A549 (cell line): ENCODE measurements around the gene NUP42. TPM values are rescaled to one million over a fixed set of nuclear protein-coding genes. Genes with fewer than 3 reads are reported as not detected.
A peak's percentile ranks its signal among the peaks of the same experiment; 100 is the strongest.

Experiments used
- ATAC-seq, 2 experiments: fragments of 200-7000 bp in 1 of 2; fragments of >200 bp in 1 of 2; cut with Nextera tagmentation in 1 of 2; cut with Tn5 transposase in 1 of 2; 3 replicates each; pipeline versions ENCODE4 v1.8.0 to v1.9.1; 2018 to 2020; ENCODE audit warnings: mild to moderate bottlenecking in 1 of 2, moderate library complexity in 1 of 2
- CTCF ChIA-PET: fragments of 300-600 bp; sonication (Branson Sonifier 250); formaldehyde crosslinking; extraction: SDS; loops from one replicate; lab custom pipeline; 2021; ENCODE audit warnings: antibody characterized with exemption, inconsistent platforms; lab: Yijun Ruan, JAX
- POLR2A ChIA-PET: fragments of 350-600 bp; formaldehyde crosslinking; extraction: SDS; loops from one replicate; lab custom pipeline; 2021; ENCODE audit warnings: antibody characterized with exemption, inconsistent platforms; lab: Yijun Ruan, JAX
- DNase-seq, 2 experiments: peaks; one replicate each; pipeline versions ENCODE4 v3.0.0 to v3.0.0-alpha.2; 2011 to 2016; ENCODE audit warnings: low read depth in 1 of 2, low spot score in 1 of 2
- FAIRE-seq: peaks from 2 replicates; lab custom pipeline; 2011; peaks lifted over from hg19 to GRCh38; lab: Jason Lieb, UNC
- H3K27ac ChIP-seq, 2 experiments: fragments of >200 bp; sonication (Bioruptor Twin); formaldehyde crosslinking; 3 replicates each; pipeline ENCODE4 v1.5.1; 2016 to 2017
- H3K4me1 ChIP-seq: fragments of >200 bp; sonication (Bioruptor Twin); formaldehyde crosslinking; 3 replicates; pipeline ENCODE4 v1.6.1; 2016
- H3K4me2 ChIP-seq: fragments of >200 bp; sonication (Bioruptor Twin); formaldehyde crosslinking; 3 replicates; pipeline ENCODE4 v1.6.1; 2016
- H3K4me3 ChIP-seq: fragments of >200 bp; sonication (Bioruptor Twin); formaldehyde crosslinking; 3 replicates; pipeline ENCODE4 v1.5.1; 2016
- H3K9me3 ChIP-seq: fragments of >200 bp; sonication (Bioruptor Twin); formaldehyde crosslinking; 3 replicates; pipeline ENCODE4 v1.6.1; 2016
- ATOH8 ChIP-seq: fragments of 250-450 bp; sonication (Bioruptor Pico); IDR thresholded peaks from 2 replicates; pipeline ENCODE4 v1.5.0; 2020; ENCODE audit warnings: low read depth, mild to moderate bottlenecking, moderate library complexity
- BHLHE40 ChIP-seq: IDR thresholded peaks from 2 replicates; pipeline ENCODE4 v1.6.1; 2012; ENCODE audit warnings: low read depth, low read length, inconsistent platforms
- CTCF ChIP-seq: fragments of >200 bp; sonication (Bioruptor Twin); formaldehyde crosslinking; IDR thresholded peaks from 3 replicates; pipeline ENCODE4 v1.5.1; 2016
- EHF ChIP-seq: fragments of 250-450 bp; sonication (Bioruptor Pico); IDR thresholded peaks from 2 replicates; pipeline ENCODE4 v1.5.0; 2020; ENCODE audit warnings: mild to moderate bottlenecking
- EHMT2 ChIP-seq: fragments of 200-600 bp; sonication (generic); IDR thresholded peaks from 2 replicates; pipeline ENCODE4 v1.6.1; 2016; ENCODE audit warnings: antibody characterized with exemption, low read depth, mild to moderate bottlenecking, moderate library complexity
- FOSL2 ChIP-seq, 2 experiments: fragments of 450-650 bp in 1 of 2; fragments of >200 bp in 1 of 2; sonication (Bioruptor Twin) in 1 of 2; formaldehyde crosslinking; IDR thresholded peaks; 2 replicates each; pipeline versions ENCODE4 v1.5.0 to v1.6.1; 2016 to 2020; ENCODE audit warnings: mild to moderate bottlenecking in 1 of 2, moderate library complexity in 1 of 2
- HDAC2 ChIP-seq: fragments of 200-600 bp; sonication (generic); IDR thresholded peaks from 2 replicates; pipeline ENCODE4 v1.6.1; 2016
- HES2 ChIP-seq: fragments of >200 bp; sonication (Bioruptor Twin); formaldehyde crosslinking; IDR thresholded peaks from 2 replicates; pipeline ENCODE4 v1.6.1; 2016
- HEYL ChIP-seq: fragments of 250-450 bp; sonication (Bioruptor Pico); IDR thresholded peaks from 2 replicates; pipeline ENCODE4 v1.8.0; 2021; ENCODE audit warnings: mild to moderate bottlenecking, moderate library complexity
- KDM1A ChIP-seq: fragments of 200-600 bp; sonication (generic); IDR thresholded peaks from 2 replicates; pipeline ENCODE4 v1.6.1; 2016; ENCODE audit warnings: low read depth, mild to moderate bottlenecking
- MAFK ChIP-seq: fragments of 450-650 bp; IDR thresholded peaks from 2 replicates; pipeline ENCODE4 v1.6.1; 2014; ENCODE audit not compliant: partially characterized antibody
- MAX ChIP-seq: IDR thresholded peaks from 2 replicates; pipeline ENCODE4 v1.6.1; 2012
- MYC ChIP-seq: IDR thresholded peaks from 2 replicates; pipeline ENCODE4 v1.6.1; 2012; ENCODE audit warnings: mild to moderate bottlenecking, inconsistent platforms, low read length, improper control_type of control experiment, borderline replicate concordance
- NFE2L2 ChIP-seq: fragments of 150-350 bp; conservative IDR thresholded peaks from 2 replicates; pipeline ENCODE4 v1.6.1; 2014; ENCODE audit warnings: low read length
- NR3C1 ChIP-seq: fragments of >200 bp; sonication (Bioruptor Twin); formaldehyde crosslinking; IDR thresholded peaks from 3 replicates; pipeline ENCODE4 v1.6.1; 2017
- PBX3 ChIP-seq: IDR thresholded peaks from 2 replicates; pipeline ENCODE4 v1.6.1; 2012
- POLR2AphosphoS2 ChIP-seq: conservative IDR thresholded peaks from 2 replicates; pipeline ENCODE4 v1.6.1; 2012; ENCODE audit warnings: low read length, improper control_type of control experiment, inconsistent platforms
- RAD21 ChIP-seq, 2 experiments: fragments of >200 bp in 1 of 2; sonication (Bioruptor Twin) in 1 of 2; formaldehyde crosslinking in 1 of 2; IDR thresholded peaks in 1 of 2; conservative IDR thresholded peaks in 1 of 2; 2 replicates in 1 of 2; 3 replicates in 1 of 2; pipeline ENCODE4 v1.6.1; 2012 to 2018; ENCODE audit warnings: inconsistent platforms in 1 of 2
- RARB ChIP-seq: fragments of 250-450 bp; sonication (Bioruptor Pico); IDR thresholded peaks from 2 replicates; pipeline ENCODE4 v1.8.0; 2021; ENCODE audit warnings: mild to moderate bottlenecking, moderate library complexity
- RCOR1 ChIP-seq: fragments of 150-350 bp; IDR thresholded peaks from 2 replicates; pipeline ENCODE4 v1.6.1; 2014; ENCODE audit warnings: antibody characterized with exemption, low read length, low read depth
- USF2 ChIP-seq: fragments of 450-650 bp; IDR thresholded peaks from 2 replicates; pipeline ENCODE4 v1.6.1; 2014; ENCODE audit warnings: antibody characterized with exemption
- ZC3H11A ChIP-seq: fragments of 450-650 bp; IDR thresholded peaks from 2 replicates; pipeline ENCODE4 v1.6.1; 2014; ENCODE audit warnings: antibody characterized with exemption, mild to moderate bottlenecking
- ZFP36 ChIP-seq: fragments of 450-650 bp; IDR thresholded peaks from 2 replicates; pipeline ENCODE4 v1.6.1; 2014; ENCODE audit warnings: borderline replicate concordance; ENCODE audit not compliant: partially characterized antibody
- ZNF302 ChIP-seq: fragments of 250-450 bp; sonication (Bioruptor Pico); IDR thresholded peaks from 2 replicates; pipeline ENCODE4 v1.9.0; 2021; ENCODE audit warnings: inconsistent platforms, mild to moderate bottlenecking, moderate library complexity
- ZSCAN20 ChIP-seq: fragments of 250-450 bp; sonication (Bioruptor Pico); IDR thresholded peaks from 2 replicates; pipeline ENCODE4 v1.8.0; 2022; ENCODE audit warnings: mild to moderate bottlenecking, moderate library complexity
- WGBS: methylation state at CpG from one replicate; pipeline ENCODE4 v1.1.6; 2017; ENCODE audit errors: missing lambda C conversion rate; 5-methylcytosine and 5-hydroxymethylcytosine counted together
- polyA plus RNA-seq, 4 experiments: library from polyadenylated mRNA; depleted of rRNA in 3 of 4; stranded (reverse); fragments of >200 nt; fragmentation: RNase III in 1 of 4; extraction: RNeasy Plus Mini Kit Qiagen cat#74134 plus additional on column Dnase treatment in 1 of 4; gene quantifications; 2 replicates in 3 of 4; 3 replicates in 1 of 4; pipeline ENCODE4 v1.2.3, GENCODE V29; 2011 to 2017

Gene NUP42
- polyA plus RNA-seq, 2 of the 4 experiments (the other 2 are of a cell fraction) = 26.5 to 27.7 TPM

- Histone ChIP-seq H3K4me1 (no peaks in the 10 kb centered on the region), H3K27ac (no peak overlapping the region), H3K9me3 (no peaks in the 10 kb centered on the region), H3K4me2 (no peak overlapping the region), H3K4me3 (no peak overlapping the region)
- 61% methylated on average over 2 of the region's 2 CpGs for WGBS
- no peak for DNase-seq
- FAIRE-seq = no peak
- TF ChIP-seq MAFK (no peak), RCOR1 (no peak), ATOH8 (no peak), EHMT2 (no peak), MAX (no peak)
- ATAC-seq = 0 out of 6 replicates have a peak, but pooled peaks of 1 of the 2 experiments have one; percentile 41
- ChIA-PET POLR2A (no interaction called here), CTCF (interaction anchor here (1.4 kb wide), 1 partner anchor 15 kb away, joined by 3 read pairs; no protein-coding TSS in a partner anchor)
These were observed 25.2 kb downstream of the NUP42 start for GRCh38 chr7:23207021-23207420.

GRCh38 chr7:23207884-23208283, 26.0 kb downstream of the NUP42 start:
- 52% methylated on average over 3 of the region's 3 CpGs for WGBS
- H3K9me3 ChIP-seq = no peaks in the 10 kb centered on the region
- FAIRE-seq = no peak
- H3K4me1 ChIP-seq = no peaks in the 10 kb centered on the region
- no peak for ATAC-seq
- no peak for DNase-seq
- CTCF ChIA-PET = no interaction called here
- no peak overlapping the region for H3K27ac ChIP-seq
- TF ChIP-seq FOSL2 (IDR thresholded peaks at IDR 0.05) (no peak), FOSL2 (CRISPR knock-in tag; IDR thresholded peaks at IDR 0.05) (peak; percentile 26; the same call in 1 of the 2 replicates), HES2 (no peak)
- TF ChIP-seq, all 56 proteins: peak for 1
- POLR2A ChIA-PET = no interaction called here
- H3K4me2 ChIP-seq = no peak overlapping the region
- no peak overlapping the region for H3K4me3 ChIP-seq

GRCh38 chr7:23208316-23208715, 26.5 kb downstream of the NUP42 start:
- TF ChIP-seq HES2 = no peak
- TF ChIP-seq RARB (CRISPR knock-in tag) = no peak
- TF ChIP-seq BHLHE40 = no peak
- no peak for TF ChIP-seq EHF
- no peak for TF ChIP-seq NR3C1
- TF ChIP-seq HDAC2 = no peak
- no peak for TF ChIP-seq POLR2AphosphoS2
- TF ChIP-seq ZSCAN20 (CRISPR knock-in tag) = no peak
- TF ChIP-seq KDM1A = no peak
- no peak for TF ChIP-seq CTCF
- no peak for TF ChIP-seq HEYL (CRISPR knock-in tag)
- no peak for TF ChIP-seq ZNF302
- no peak for TF ChIP-seq ZFP36
- TF ChIP-seq MYC = no peak
- no peak for TF ChIP-seq NFE2L2
- no peak for TF ChIP-seq PBX3
- no peak for TF ChIP-seq USF2
- no peak for TF ChIP-seq ZC3H11A
- no peak for TF ChIP-seq RAD21 (conservative IDR thresholded peaks at IDR 0.05 in 1 of 2, IDR thresholded peaks at IDR 0.05 in 1 of 2)
- no peaks in the 10 kb centered on the region for H3K4me1 ChIP-seq
- FAIRE-seq (no peak), ATAC-seq (no peak), DNase-seq (no peak)
- ChIA-PET POLR2A (no interaction called here), CTCF (no interaction called here)
- no peak overlapping the region for H3K27ac ChIP-seq
- H3K9me3 ChIP-seq = no peaks in the 10 kb centered on the region
- H3K4me3 ChIP-seq = no peak overlapping the region
- 44% methylated on average over 4 of the region's 4 CpGs for WGBS
- no peak overlapping the region for H3K4me2 ChIP-seq
